ENCODE data around the gene GOLIM4. TPM values are rescaled to one million over a fixed set of nuclear protein-coding genes. Genes with fewer than 3 reads are reported as not detected.

Gene GOLIM4
- total RNA-seq, 1 experiment from 2014 or later: 25.3 TPM

- no peaks in the 10 kb centered on the region for H3K27me3 ChIP-seq (ENCODE audit: low read length)
- no peaks in the 10 kb centered on the region for H3F3A ChIP-seq (ENCODE audit: low read length, unreplicated experiment)
- no peaks in the 10 kb centered on the region for H3K79me2 ChIP-seq (ENCODE audit: low read length)
- H3K9me2 ChIP-seq (replicated peaks; ENCODE audit: low read length): no peaks in the 10 kb centered on the region
- BruUV-seq (replicated peaks): no TSS peak
- no peaks in the 10 kb centered on the region for H3K9me3 ChIP-seq (ENCODE audit: low read length)
- ChIA-PET CTCF (interaction anchor here (0.5 to 1.0 kb wide), 7 partner anchors 14 to 1157 kb away, joined by 3 to 22 read pairs (median 6); no protein-coding TSS in a partner anchor), POLR2A (ENCODE audit: unreplicated experiment) (no interaction called here)
- no peak overlapping the region for H3K4me3 ChIP-seq (ENCODE audit: low read length)
- no peak overlapping the region for H3K4me2 ChIP-seq (ENCODE audit: low read length)
- H3K4me1 ChIP-seq (ENCODE audit: insufficient read depth, low read length): no peaks in the 10 kb centered on the region
- H4K20me1 ChIP-seq (ENCODE audit: low read length): no peaks in the 10 kb centered on the region
- no peak overlapping the region for H3K27ac ChIP-seq (ENCODE audit: low read length)
- H2AFZ ChIP-seq (ENCODE audit: low read length): no peak overlapping the region
- DNase-seq: no peak
- no peak for ATAC-seq
- H3K9ac ChIP-seq (ENCODE audit: low read length): no peak overlapping the region
- intact Hi-C loops (cut with micrococcal nuclease): loop anchor here (1.0 to 2.0 kb wide), 4 partner anchors 49 to 799 kb away; no protein-coding TSS in a partner anchor
- no peak for TF ChIP-seq CTCF (conservative IDR thresholded peaks at IDR 0.05; ENCODE audit: low read depth, low read length)
- no peak for TF ChIP-seq EZH2 (IDR thresholded peaks at IDR 0.05; ENCODE audit: low read length, unreplicated experiment)
- no peak for TF ChIP-seq EZH2phosphoT487 (IDR thresholded peaks at IDR 0.05; ENCODE audit: borderline replicate concordance, low read length)
- H3K36me3 ChIP-seq (ENCODE audit: low read depth, low read length): no peaks in the 10 kb centered on the region
These were observed 47.8 kb downstream of the GOLIM4 start for GRCh38 chr3:168047936-168048335.

- DNase-seq (peak; percentile 90), ATAC-seq (peak; percentile 81)
- no peak overlapping the region for H3K4me2 ChIP-seq (ENCODE audit: low read length)
- H4K20me1 ChIP-seq (ENCODE audit: low read length): no peaks in the 10 kb centered on the region
- H3K9ac ChIP-seq (ENCODE audit: low read length): no peak overlapping the region
- H3K27me3 ChIP-seq (ENCODE audit: low read length): no peaks in the 10 kb centered on the region
- no peak overlapping the region for H3K4me3 ChIP-seq (ENCODE audit: low read length)
- no peak overlapping the region for H2AFZ ChIP-seq (ENCODE audit: low read length)
- no peaks in the 10 kb centered on the region for H3K36me3 ChIP-seq (ENCODE audit: low read depth, low read length)
- H3K79me2 ChIP-seq (ENCODE audit: low read length): no peaks in the 10 kb centered on the region
- intact Hi-C loops (cut with micrococcal nuclease): loop anchor here (1.0 to 2.0 kb wide), 4 partner anchors 50 to 800 kb away; no protein-coding TSS in a partner anchor
- no peak for TF ChIP-seq EZH2phosphoT487 (IDR thresholded peaks at IDR 0.05; ENCODE audit: borderline replicate concordance, low read length)
- TF ChIP-seq EZH2 (IDR thresholded peaks at IDR 0.05; ENCODE audit: low read length, unreplicated experiment): no peak
- peak; percentile 97 for TF ChIP-seq CTCF (conservative IDR thresholded peaks at IDR 0.05; ENCODE audit: low read depth, low read length)
- BruUV-seq (replicated peaks): no TSS peak
- H3K4me1 ChIP-seq (ENCODE audit: insufficient read depth, low read length): no peaks in the 10 kb centered on the region
- no peaks in the 10 kb centered on the region for H3K9me3 ChIP-seq (ENCODE audit: low read length)
- ChIA-PET POLR2A (ENCODE audit: unreplicated experiment) (no interaction called here), CTCF (interaction anchor here (0.5 to 1.0 kb wide), 7 partner anchors 15 to 567 kb away, joined by 3 to 22 read pairs (median 4); no protein-coding TSS in a partner anchor)
- H3F3A ChIP-seq (ENCODE audit: low read length, unreplicated experiment): no peaks in the 10 kb centered on the region
- H3K27ac ChIP-seq (ENCODE audit: low read length): no peak overlapping the region
- H3K9me2 ChIP-seq (replicated peaks; ENCODE audit: low read length): no peaks in the 10 kb centered on the region
These were observed 48.4 kb downstream of the GOLIM4 start for GRCh38 chr3:168047190-168047795.

- POLR2A ChIA-PET (ENCODE audit: unreplicated experiment): no interaction called here
- H3K9me2 ChIP-seq (replicated peaks; ENCODE audit: low read length): no peaks in the 10 kb centered on the region
- ATAC-seq (no peak), DNase-seq (no peak)
- H3K36me3 ChIP-seq (ENCODE audit: low read depth, low read length): no peaks in the 10 kb centered on the region
- no peaks in the 10 kb centered on the region for H3K79me2 ChIP-seq (ENCODE audit: low read length)
- TF ChIP-seq EZH2 (IDR thresholded peaks at IDR 0.05; ENCODE audit: low read length, unreplicated experiment) (no peak), EZH2phosphoT487 (IDR thresholded peaks at IDR 0.05; ENCODE audit: borderline replicate concordance, low read length) (no peak), CTCF (conservative IDR thresholded peaks at IDR 0.05; ENCODE audit: low read depth, low read length) (no peak)
- no peak overlapping the region for H3K27ac ChIP-seq (ENCODE audit: low read length)
- no peak overlapping the region for H3K4me2 ChIP-seq (ENCODE audit: low read length)
- H3K4me3 ChIP-seq (ENCODE audit: low read length): no peak overlapping the region
- BruUV-seq (replicated peaks): no TSS peak
- no peaks in the 10 kb centered on the region for H3K4me1 ChIP-seq (ENCODE audit: insufficient read depth, low read length)
- CTCF ChIA-PET: no interaction called here
- H3K9me3 ChIP-seq (ENCODE audit: low read length): no peaks in the 10 kb centered on the region
- no peak overlapping the region for H2AFZ ChIP-seq (ENCODE audit: low read length)
- H3K27me3 ChIP-seq (ENCODE audit: low read length): no peaks in the 10 kb centered on the region
- H4K20me1 ChIP-seq (ENCODE audit: low read length): no peaks in the 10 kb centered on the region
- intact Hi-C loops (cut with micrococcal nuclease): loop anchor here (5.0 kb wide), 1 partner anchor 637 kb away; no protein-coding TSS in a partner anchor
- no peak overlapping the region for H3K9ac ChIP-seq (ENCODE audit: low read length)
- no peaks in the 10 kb centered on the region for H3F3A ChIP-seq (ENCODE audit: low read length, unreplicated experiment)
These were observed 51.7 kb downstream of the GOLIM4 start for GRCh38 chr3:168044049-168044448.
